K562 (cell line): ENCODE measurements around the gene TMEM208. TPM values are rescaled to one million over a fixed set of nuclear protein-coding genes. Genes with fewer than 3 reads are reported as not detected.

Source experiments
- ETS2 ChIP-seq: IDR thresholded peaks from 2 replicates; pipeline ENCODE4 v1.6.1; 2016; ENCODE audit warnings: borderline replicate concordance, missing genetic modification characterization, mild to moderate bottlenecking, moderate library complexity, missing compliant biosample characterization; ENCODE audit not compliant: poor library complexity, severe bottlenecking
- NFE2L1 ChIP-seq: fragments of 450-650 bp; IDR thresholded peaks from 2 replicates; pipeline ENCODE4 v1.6.1; 2016; ENCODE audit warnings: missing genetic modification characterization, low read depth, mild to moderate bottlenecking, missing compliant biosample characterization, moderate library complexity, borderline replicate concordance
- SAP30 ChIP-seq: fragments of 200-600 bp; sonication (generic); IDR thresholded peaks from 2 replicates; pipeline ENCODE4 v1.6.1; 2012; ENCODE audit warnings: borderline replicate concordance, low read depth, mild to moderate bottlenecking, moderate library complexity, low read length, control low read depth, inconsistent platforms; ENCODE audit not compliant: insufficient read depth, poor library complexity, severe bottlenecking
- ZNF232 ChIP-seq: sonication (generic); formaldehyde crosslinking; IDR thresholded peaks from 2 replicates; pipeline ENCODE4 v1.8.0; 2022; ENCODE audit warnings: mild to moderate bottlenecking, missing genetic modification reagents
- polyA plus RNA-seq, 8 experiments: library from polyadenylated mRNA; depleted of rRNA in 4 of 8; stranded (reverse) in 5 of 8; unstranded in 3 of 8; fragments of >200 nt; fragmentation: Nextera tagmentation in 2 of 8; fragmentation: Illumina TruSeq in 1 of 8; extraction: Ambion mirVana in 2 of 8; extraction: Trizol in 1 of 8; gene quantifications; 2 replicates each; pipeline versions ENCODE4 v1.2.1 to v1.2.3, GENCODE V29; 2011 to 2014; ENCODE audit warnings: inconsistent platforms in 1 of 8, missing spikeins in 1 of 8
- total RNA-seq, 7 experiments: library from RNA; depleted of rRNA in 6 of 7; stranded (reverse); fragments of >200 nt in 6 of 7; fragmentation: Illumina TruSeq in 2 of 7; extraction: Trizol in 2 of 7; gene quantifications; 2 replicates each; pipeline versions ENCODE4 v1.2.1 to v1.2.3, GENCODE V29; 2011 to 2021; ENCODE audit warnings: low replicate concordance in 1 of 7
- TF ChIP-seq, protein P1 (sequence below): fragments of 200-600 bp; sonication (generic); IDR thresholded peaks from one replicate; pipeline ENCODE4 v1.6.1; 2012; ENCODE audit warnings: mild to moderate bottlenecking, low read depth, low read length, inconsistent platforms
- TF ChIP-seq, protein P2 (sequence below): fragments of 450-650 bp; IDR thresholded peaks from 2 replicates; pipeline ENCODE4 v1.6.1; 2014; ENCODE audit warnings: low read depth, mild to moderate bottlenecking, moderate library complexity, borderline replicate concordance
- TF ChIP-seq, protein P3 (sequence below): sonication (generic); formaldehyde crosslinking; IDR thresholded peaks from 2 replicates; pipeline ENCODE4 v1.8.1; 2023; ENCODE audit warnings: mild to moderate bottlenecking, missing genetic modification reagents
- TF ChIP-seq, protein P4 (sequence below), 3 experiments: IDR thresholded peaks in 2 of 3; conservative IDR thresholded peaks in 1 of 3; 2 replicates each; pipeline ENCODE4 v1.5.1; 2011 to 2012; ENCODE audit warnings: low read length in 3 of 3, mild to moderate bottlenecking in 3 of 3, control low read depth in 2 of 3, improper control_type of control experiment in 1 of 3, inconsistent platforms in 1 of 3, low read depth in 1 of 3, mixed read lengths in 1 of 3, moderate library complexity in 1 of 3; ENCODE audit not compliant: insufficient read depth in 2 of 3

The TMEM208 gene
- total and polyA plus RNA-seq, 9 of the 15 experiments (the other 6 are each of a cell fraction or from before 2014, with no cell fraction given): 31.8 to 239 (median 54.3) TPM

DNA sequence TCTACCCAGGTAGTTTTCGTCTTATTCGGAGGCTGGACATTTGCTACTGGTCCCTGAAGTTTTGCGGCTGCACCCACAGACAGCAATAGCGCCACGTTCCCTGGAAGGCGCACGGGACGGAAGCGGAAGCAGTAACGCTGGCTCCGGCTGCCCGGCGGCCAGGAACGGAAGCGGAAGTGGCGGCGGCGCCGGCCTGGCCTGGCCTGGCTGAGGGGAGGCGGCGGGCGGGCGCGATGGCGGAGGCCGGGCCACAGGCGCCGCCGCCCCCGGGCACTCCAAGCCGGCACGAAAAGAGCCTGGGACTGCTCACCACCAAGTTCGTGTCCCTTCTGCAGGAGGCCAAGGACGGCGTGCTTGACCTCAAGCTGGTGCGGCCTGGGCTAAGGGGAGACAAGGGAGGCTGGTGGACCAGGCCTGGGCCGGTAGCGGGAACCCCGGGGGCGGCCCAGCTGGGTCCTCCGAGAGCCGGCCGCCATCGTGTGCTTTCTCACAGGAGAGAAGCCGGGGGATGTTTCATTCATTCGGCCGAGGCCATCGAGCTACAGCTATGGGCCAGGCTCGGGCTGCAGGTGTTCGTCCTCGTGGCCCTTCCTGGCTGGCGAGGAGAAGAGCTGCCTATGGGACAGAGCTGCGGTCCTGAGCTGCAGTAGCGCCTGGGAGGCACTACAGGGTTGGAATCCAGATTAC lies 34.8 kb upstream of the TMEM208 start, which contains the start of gene E2F4 (continued):
- TF ChIP-seq, protein P1, sequence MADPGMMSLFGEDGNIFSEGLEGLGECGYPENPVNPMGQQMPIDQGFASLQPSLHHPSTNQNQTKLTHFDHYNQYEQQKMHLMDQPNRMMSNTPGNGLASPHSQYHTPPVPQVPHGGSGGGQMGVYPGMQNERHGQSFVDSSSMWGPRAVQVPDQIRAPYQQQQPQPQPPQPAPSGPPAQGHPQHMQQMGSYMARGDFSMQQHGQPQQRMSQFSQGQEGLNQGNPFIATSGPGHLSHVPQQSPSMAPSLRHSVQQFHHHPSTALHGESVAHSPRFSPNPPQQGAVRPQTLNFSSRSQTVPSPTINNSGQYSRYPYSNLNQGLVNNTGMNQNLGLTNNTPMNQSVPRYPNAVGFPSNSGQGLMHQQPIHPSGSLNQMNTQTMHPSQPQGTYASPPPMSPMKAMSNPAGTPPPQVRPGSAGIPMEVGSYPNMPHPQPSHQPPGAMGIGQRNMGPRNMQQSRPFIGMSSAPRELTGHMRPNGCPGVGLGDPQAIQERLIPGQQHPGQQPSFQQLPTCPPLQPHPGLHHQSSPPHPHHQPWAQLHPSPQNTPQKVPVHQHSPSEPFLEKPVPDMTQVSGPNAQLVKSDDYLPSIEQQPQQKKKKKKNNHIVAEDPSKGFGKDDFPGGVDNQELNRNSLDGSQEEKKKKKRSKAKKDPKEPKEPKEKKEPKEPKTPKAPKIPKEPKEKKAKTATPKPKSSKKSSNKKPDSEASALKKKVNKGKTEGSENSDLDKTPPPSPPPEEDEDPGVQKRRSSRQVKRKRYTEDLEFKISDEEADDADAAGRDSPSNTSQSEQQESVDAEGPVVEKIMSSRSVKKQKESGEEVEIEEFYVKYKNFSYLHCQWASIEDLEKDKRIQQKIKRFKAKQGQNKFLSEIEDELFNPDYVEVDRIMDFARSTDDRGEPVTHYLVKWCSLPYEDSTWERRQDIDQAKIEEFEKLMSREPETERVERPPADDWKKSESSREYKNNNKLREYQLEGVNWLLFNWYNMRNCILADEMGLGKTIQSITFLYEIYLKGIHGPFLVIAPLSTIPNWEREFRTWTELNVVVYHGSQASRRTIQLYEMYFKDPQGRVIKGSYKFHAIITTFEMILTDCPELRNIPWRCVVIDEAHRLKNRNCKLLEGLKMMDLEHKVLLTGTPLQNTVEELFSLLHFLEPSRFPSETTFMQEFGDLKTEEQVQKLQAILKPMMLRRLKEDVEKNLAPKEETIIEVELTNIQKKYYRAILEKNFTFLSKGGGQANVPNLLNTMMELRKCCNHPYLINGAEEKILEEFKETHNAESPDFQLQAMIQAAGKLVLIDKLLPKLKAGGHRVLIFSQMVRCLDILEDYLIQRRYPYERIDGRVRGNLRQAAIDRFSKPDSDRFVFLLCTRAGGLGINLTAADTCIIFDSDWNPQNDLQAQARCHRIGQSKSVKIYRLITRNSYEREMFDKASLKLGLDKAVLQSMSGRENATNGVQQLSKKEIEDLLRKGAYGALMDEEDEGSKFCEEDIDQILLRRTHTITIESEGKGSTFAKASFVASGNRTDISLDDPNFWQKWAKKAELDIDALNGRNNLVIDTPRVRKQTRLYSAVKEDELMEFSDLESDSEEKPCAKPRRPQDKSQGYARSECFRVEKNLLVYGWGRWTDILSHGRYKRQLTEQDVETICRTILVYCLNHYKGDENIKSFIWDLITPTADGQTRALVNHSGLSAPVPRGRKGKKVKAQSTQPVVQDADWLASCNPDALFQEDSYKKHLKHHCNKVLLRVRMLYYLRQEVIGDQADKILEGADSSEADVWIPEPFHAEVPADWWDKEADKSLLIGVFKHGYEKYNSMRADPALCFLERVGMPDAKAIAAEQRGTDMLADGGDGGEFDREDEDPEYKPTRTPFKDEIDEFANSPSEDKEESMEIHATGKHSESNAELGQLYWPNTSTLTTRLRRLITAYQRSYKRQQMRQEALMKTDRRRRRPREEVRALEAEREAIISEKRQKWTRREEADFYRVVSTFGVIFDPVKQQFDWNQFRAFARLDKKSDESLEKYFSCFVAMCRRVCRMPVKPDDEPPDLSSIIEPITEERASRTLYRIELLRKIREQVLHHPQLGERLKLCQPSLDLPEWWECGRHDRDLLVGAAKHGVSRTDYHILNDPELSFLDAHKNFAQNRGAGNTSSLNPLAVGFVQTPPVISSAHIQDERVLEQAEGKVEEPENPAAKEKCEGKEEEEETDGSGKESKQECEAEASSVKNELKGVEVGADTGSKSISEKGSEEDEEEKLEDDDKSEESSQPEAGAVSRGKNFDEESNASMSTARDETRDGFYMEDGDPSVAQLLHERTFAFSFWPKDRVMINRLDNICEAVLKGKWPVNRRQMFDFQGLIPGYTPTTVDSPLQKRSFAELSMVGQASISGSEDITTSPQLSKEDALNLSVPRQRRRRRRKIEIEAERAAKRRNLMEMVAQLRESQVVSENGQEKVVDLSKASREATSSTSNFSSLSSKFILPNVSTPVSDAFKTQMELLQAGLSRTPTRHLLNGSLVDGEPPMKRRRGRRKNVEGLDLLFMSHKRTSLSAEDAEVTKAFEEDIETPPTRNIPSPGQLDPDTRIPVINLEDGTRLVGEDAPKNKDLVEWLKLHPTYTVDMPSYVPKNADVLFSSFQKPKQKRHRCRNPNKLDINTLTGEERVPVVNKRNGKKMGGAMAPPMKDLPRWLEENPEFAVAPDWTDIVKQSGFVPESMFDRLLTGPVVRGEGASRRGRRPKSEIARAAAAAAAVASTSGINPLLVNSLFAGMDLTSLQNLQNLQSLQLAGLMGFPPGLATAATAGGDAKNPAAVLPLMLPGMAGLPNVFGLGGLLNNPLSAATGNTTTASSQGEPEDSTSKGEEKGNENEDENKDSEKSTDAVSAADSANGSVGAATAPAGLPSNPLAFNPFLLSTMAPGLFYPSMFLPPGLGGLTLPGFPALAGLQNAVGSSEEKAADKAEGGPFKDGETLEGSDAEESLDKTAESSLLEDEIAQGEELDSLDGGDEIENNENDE: no peak
- TF ChIP-seq ETS2 (tag): no peak
- TF ChIP-seq, protein P2, sequence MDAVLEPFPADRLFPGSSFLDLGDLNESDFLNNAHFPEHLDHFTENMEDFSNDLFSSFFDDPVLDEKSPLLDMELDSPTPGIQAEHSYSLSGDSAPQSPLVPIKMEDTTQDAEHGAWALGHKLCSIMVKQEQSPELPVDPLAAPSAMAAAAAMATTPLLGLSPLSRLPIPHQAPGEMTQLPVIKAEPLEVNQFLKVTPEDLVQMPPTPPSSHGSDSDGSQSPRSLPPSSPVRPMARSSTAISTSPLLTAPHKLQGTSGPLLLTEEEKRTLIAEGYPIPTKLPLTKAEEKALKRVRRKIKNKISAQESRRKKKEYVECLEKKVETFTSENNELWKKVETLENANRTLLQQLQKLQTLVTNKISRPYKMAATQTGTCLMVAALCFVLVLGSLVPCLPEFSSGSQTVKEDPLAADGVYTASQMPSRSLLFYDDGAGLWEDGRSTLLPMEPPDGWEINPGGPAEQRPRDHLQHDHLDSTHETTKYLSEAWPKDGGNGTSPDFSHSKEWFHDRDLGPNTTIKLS: peak; percentile 64; the same call in 1 of the 2 replicates
- TF ChIP-seq, protein P3, sequence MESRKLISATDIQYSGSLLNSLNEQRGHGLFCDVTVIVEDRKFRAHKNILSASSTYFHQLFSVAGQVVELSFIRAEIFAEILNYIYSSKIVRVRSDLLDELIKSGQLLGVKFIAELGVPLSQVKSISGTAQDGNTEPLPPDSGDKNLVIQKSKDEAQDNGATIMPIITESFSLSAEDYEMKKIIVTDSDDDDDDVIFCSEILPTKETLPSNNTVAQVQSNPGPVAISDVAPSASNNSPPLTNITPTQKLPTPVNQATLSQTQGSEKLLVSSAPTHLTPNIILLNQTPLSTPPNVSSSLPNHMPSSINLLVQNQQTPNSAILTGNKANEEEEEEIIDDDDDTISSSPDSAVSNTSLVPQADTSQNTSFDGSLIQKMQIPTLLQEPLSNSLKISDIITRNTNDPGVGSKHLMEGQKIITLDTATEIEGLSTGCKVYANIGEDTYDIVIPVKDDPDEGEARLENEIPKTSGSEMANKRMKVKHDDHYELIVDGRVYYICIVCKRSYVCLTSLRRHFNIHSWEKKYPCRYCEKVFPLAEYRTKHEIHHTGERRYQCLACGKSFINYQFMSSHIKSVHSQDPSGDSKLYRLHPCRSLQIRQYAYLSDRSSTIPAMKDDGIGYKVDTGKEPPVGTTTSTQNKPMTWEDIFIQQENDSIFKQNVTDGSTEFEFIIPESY (CRISPR knock-in tag): no peak
- no peak for TF ChIP-seq NFE2L1 (tag)
- TF ChIP-seq, protein P4, sequence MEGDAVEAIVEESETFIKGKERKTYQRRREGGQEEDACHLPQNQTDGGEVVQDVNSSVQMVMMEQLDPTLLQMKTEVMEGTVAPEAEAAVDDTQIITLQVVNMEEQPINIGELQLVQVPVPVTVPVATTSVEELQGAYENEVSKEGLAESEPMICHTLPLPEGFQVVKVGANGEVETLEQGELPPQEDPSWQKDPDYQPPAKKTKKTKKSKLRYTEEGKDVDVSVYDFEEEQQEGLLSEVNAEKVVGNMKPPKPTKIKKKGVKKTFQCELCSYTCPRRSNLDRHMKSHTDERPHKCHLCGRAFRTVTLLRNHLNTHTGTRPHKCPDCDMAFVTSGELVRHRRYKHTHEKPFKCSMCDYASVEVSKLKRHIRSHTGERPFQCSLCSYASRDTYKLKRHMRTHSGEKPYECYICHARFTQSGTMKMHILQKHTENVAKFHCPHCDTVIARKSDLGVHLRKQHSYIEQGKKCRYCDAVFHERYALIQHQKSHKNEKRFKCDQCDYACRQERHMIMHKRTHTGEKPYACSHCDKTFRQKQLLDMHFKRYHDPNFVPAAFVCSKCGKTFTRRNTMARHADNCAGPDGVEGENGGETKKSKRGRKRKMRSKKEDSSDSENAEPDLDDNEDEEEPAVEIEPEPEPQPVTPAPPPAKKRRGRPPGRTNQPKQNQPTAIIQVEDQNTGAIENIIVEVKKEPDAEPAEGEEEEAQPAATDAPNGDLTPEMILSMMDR (IDR thresholded peaks at IDR 0.05 in 2 of 3, conservative IDR thresholded peaks at IDR 0.05 in 1 of 3; ENCODE audit: insufficient read depth in 2 of 3, low read depth in 1 of 3, low read length in 3 of 3): no peak
- peak; percentile 87 for TF ChIP-seq SAP30
- TF ChIP-seq ZNF232 (CRISPR knock-in tag): no peak
